Activated CD4-positive, alpha-beta T cell treated with anti-CD3 and anti-CD28 coated beads, Interleukin-2, amount 50 U/mL, for 16 hours (primary cell): ENCODE data around the gene AQP7.
A peak's percentile ranks its signal among the peaks of the same experiment; 100 is the strongest.
"Not testable (repeated sequence)": the region's sequence is repeated elsewhere in the genome, so short reads cannot be mapped to it uniquely, and the experiment has no call there.

Source experiments
- DNase-seq: peaks from one replicate; pipeline ENCODE4 v3.0.0-alpha.2; 2020

Gene AQP7

GRCh38 chr9:33402371-33402770 lies at the start of gene AQP7:
Gene AQP7 (minus strand): TSS chr9:33402568. CDS start chr9:33401262, 1,306 bp downstream.
- not testable (repeated sequence) for DNase-seq

GRCh38 chr9:33450621-33451146 lies 48.3 kb upstream of the AQP7 start:
- DNase-seq, result no peak

GRCh38 chr9:33449715-33450114 lies 47.3 kb upstream of the AQP7 start:
- DNase-seq, result no peak

- DNase-seq, result peak; percentile 39
Measured at GRCh38 chr9:33447799-33448553, 45.6 kb upstream of the AQP7 start.

- DNase-seq, result peak; percentile 67
Measured at GRCh38 chr9:33446946-33447798, 44.8 kb upstream of the AQP7 start, which contains the start of gene AQP3. Gene AQP3 (minus strand): TSS chr9:33447593. CDS start chr9:33447530, 63 bp downstream.

GRCh38 chr9:33446240-33446945 lies 44.0 kb upstream of the AQP7 start:
- DNase-seq, result peak; percentile 93

GRCh38 chr9:33445389-33446239 lies 43.2 kb upstream of the AQP7 start:
- no peak for DNase-seq

- DNase-seq, result no peak
Measured at GRCh38 chr9:33443464-33444154, 41.2 kb upstream of the AQP7 start.

- no peak for DNase-seq
Measured at GRCh38 chr9:33443047-33443446, 40.7 kb upstream of the AQP7 start.

- no peak for DNase-seq
Measured at GRCh38 chr9:33442125-33442524, 39.8 kb upstream of the AQP7 start.

GRCh38 chr9:33440609-33441008 lies 38.2 kb upstream of the AQP7 start:
- DNase-seq, result no peak

- no peak for DNase-seq
Measured at GRCh38 chr9:33440204-33440603, 37.8 kb upstream of the AQP7 start.

- no peak for DNase-seq
Measured at GRCh38 chr9:33439731-33440130, 37.4 kb upstream of the AQP7 start.

GRCh38 chr9:33438926-33439680 lies 36.7 kb upstream of the AQP7 start:
- DNase-seq, result no peak

GRCh38 chr9:33437898-33438297 lies 35.5 kb upstream of the AQP7 start:
- DNase-seq, result no peak

- no peak for DNase-seq
Measured at GRCh38 chr9:33437205-33437604, 34.8 kb upstream of the AQP7 start.

GRCh38 chr9:33436445-33436844 lies 34.1 kb upstream of the AQP7 start:
- no peak for DNase-seq

GRCh38 chr9:33435821-33436277 lies 33.5 kb upstream of the AQP7 start:
- DNase-seq, result no peak

- no peak for DNase-seq
Measured at GRCh38 chr9:33434317-33435105, 32.1 kb upstream of the AQP7 start.

- DNase-seq, result no peak
Measured at GRCh38 chr9:33433871-33434270, 31.5 kb upstream of the AQP7 start.
